Neuronal stem cell (in vitro differentiated cells): ENCODE results near the gene CST6.
A peak's percentile ranks its signal among the peaks of the same experiment; 100 is the strongest.

Experiments used
- DNase-seq: peaks from one replicate; pipeline ENCODE4 v3.0.0-alpha.2; 2013; ENCODE audit warnings: low spot score
- H2AFZ ChIP-seq: one replicate; pipeline ENCODE4 v1.6.1; 2013; ENCODE audit warnings: mild to moderate bottlenecking, low read length, inconsistent platforms
- H2AK5ac ChIP-seq: 2 replicates; pipeline ENCODE4 v1.6.1; 2013; ENCODE audit warnings: low read depth, mild to moderate bottlenecking, inconsistent platforms, low read length, moderate library complexity, mixed read lengths
- H2BK120ac ChIP-seq: 2 replicates; pipeline ENCODE4 v1.6.1; 2013; ENCODE audit warnings: low read depth, mild to moderate bottlenecking, inconsistent platforms, low read length, moderate library complexity, mixed read lengths
- H2BK12ac ChIP-seq: one replicate; pipeline ENCODE4 v1.6.1; 2013; ENCODE audit warnings: low read length, inconsistent platforms
- H2BK15ac ChIP-seq: 2 replicates; pipeline ENCODE4 v1.6.1; 2013; ENCODE audit warnings: mild to moderate bottlenecking, low read length, inconsistent platforms, mixed read lengths
- H2BK5ac ChIP-seq: one replicate; pipeline ENCODE4 v1.6.1; 2013; ENCODE audit warnings: inconsistent platforms, mild to moderate bottlenecking, low read length, moderate library complexity
- H3K14ac ChIP-seq: one replicate; pipeline ENCODE4 v1.6.1; 2013; ENCODE audit warnings: low read length, inconsistent platforms
- H3K18ac ChIP-seq: 2 replicates; pipeline ENCODE4 v1.6.1; 2013; ENCODE audit warnings: low read length, inconsistent platforms
- H3K23ac ChIP-seq: 2 replicates; pipeline ENCODE4 v1.6.1; 2013; ENCODE audit warnings: low read depth, mild to moderate bottlenecking, mixed read lengths, low read length, inconsistent platforms; ENCODE audit not compliant: poor library complexity
- H3K27ac ChIP-seq: replicated peaks from 3 replicates; pipeline ENCODE4 v1.5.1; 2013; ENCODE audit warnings: low read length, inconsistent platforms
- H3K27me3 ChIP-seq, 3 experiments: 2 replicates each; pipeline ENCODE4 v1.6.1; 2013; ENCODE audit warnings: low read length in 3 of 3, mild to moderate bottlenecking in 2 of 3, inconsistent platforms in 1 of 3, low read depth in 1 of 3, mixed read lengths in 1 of 3, moderate library complexity in 1 of 3; ENCODE audit not compliant: control insufficient read depth in 3 of 3, insufficient read depth in 3 of 3
- H3K36me3 ChIP-seq, 2 donors: replicated peaks in 1 of 2; 2 replicates each; pipeline ENCODE4 v1.6.1; 2013; ENCODE audit warnings: low read length in 2 of 2; ENCODE audit not compliant: control insufficient read depth in 2 of 2, insufficient read depth in 2 of 2
- H3K4ac ChIP-seq: 2 replicates; pipeline ENCODE4 v1.6.1; 2013; ENCODE audit warnings: inconsistent platforms, mild to moderate bottlenecking, low read length, moderate library complexity
- H3K4me1 ChIP-seq, 2 donors: 1 replicate in 1 of 2; 2 replicates in 1 of 2; pipeline ENCODE4 v1.6.1; 2013; ENCODE audit warnings: low read length in 2 of 2, low read depth in 1 of 2; ENCODE audit not compliant: control insufficient read depth in 2 of 2, insufficient read depth in 1 of 2
- H3K4me2 ChIP-seq: one replicate; pipeline ENCODE4 v1.6.1; 2013; ENCODE audit warnings: mild to moderate bottlenecking, low read length, inconsistent platforms; ENCODE audit not compliant: insufficient read depth, poor library complexity, severe bottlenecking
- H3K4me3 ChIP-seq, 2 donors: 2 replicates each; pipeline ENCODE4 v1.5.1; 2013; ENCODE audit warnings: low read length in 2 of 2, mild to moderate bottlenecking in 2 of 2, inconsistent platforms in 1 of 2, moderate library complexity in 1 of 2
- H3K79me1 ChIP-seq: one replicate; pipeline ENCODE4 v1.6.1; 2013; ENCODE audit warnings: low read depth, mild to moderate bottlenecking, inconsistent platforms, low read length, moderate library complexity
- H3K9ac ChIP-seq: one replicate; pipeline ENCODE4 v1.6.1; 2013; ENCODE audit warnings: mild to moderate bottlenecking, low read depth, low read length, inconsistent platforms; ENCODE audit not compliant: poor library complexity
- H3K9me3 ChIP-seq, 2 donors: replicated peaks in 1 of 2; 2 replicates each; pipeline versions ENCODE3 to v1.6.1; 2013; ENCODE audit warnings: low read length in 2 of 2, mild to moderate bottlenecking in 2 of 2, inconsistent platforms in 1 of 2, low read depth in 1 of 2, mixed read lengths in 1 of 2, moderate library complexity in 1 of 2; ENCODE audit not compliant: control insufficient read depth in 2 of 2, insufficient read depth in 1 of 2
- H4K8ac ChIP-seq: one replicate; pipeline ENCODE4 v1.6.1; 2013; ENCODE audit warnings: low read depth, mild to moderate bottlenecking, inconsistent platforms, low read length, moderate library complexity
- H4K91ac ChIP-seq: one replicate; pipeline ENCODE4 v1.6.1; 2013; ENCODE audit warnings: low read length, low read depth, mild to moderate bottlenecking, inconsistent platforms; ENCODE audit not compliant: poor library complexity
- WGBS, 2 donors: extraction: QIAGEN DNeasy Blood & Tissue Kit; methylation state at CpG; one replicate each; pipeline ENCODE4 v1.1.7; 2013; ENCODE audit warnings: missing lambda C conversion rate in 2 of 2, mixed read lengths in 1 of 2; ENCODE audit not compliant: insufficient read length in 2 of 2, insufficient replicate concordance in 1 of 2; ENCODE audit errors: extremely low coverage in 2 of 2; 5-methylcytosine and 5-hydroxymethylcytosine counted together

CST6 gene

DNA sequence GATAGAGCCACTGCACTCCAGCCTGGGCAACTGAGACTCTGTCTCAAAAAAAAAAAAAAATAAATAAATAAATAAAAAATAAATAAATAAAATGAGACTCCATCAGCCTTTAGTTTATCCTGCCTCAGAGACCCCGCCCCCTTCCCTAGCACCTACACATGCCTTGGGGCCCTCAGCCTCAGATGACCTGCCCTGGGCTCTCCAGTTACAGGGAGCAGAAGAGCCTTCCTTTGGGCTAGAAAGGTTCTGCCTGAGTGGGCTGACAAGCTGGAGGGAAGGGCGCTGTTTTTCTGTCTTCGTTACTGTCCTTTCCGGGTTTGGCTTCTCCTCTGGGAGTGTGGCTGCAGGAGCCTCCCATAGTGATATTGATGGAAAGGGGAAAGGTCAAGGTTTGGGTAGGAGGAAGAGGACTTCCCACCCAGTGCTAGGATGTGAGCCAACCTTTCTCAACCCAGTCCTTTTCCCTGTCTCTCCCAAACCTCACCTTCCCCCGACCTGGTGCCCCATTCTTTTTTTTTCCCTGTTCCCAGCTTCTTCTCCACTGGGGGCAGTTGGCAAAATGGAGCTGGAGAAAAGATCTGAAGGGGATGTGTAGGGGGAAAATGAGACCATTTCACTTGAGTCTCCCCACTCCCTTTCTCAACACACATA is 38.9 kb downstream of the CST6 start:
- Histone ChIP-seq H2BK15ac (peak overlapping the region; percentile 68), H3K18ac (peak overlapping the region; percentile 79), H2BK120ac (peak overlapping the region; percentile 14), H3K14ac (no peak overlapping the region), H3K4ac (peak overlapping the region; percentile 44), H3K79me1 (peaks cover 15% of the 10 kb centered on the region), H4K8ac (no peak overlapping the region), H3K9ac (no peak overlapping the region), H3K4me3 (peak overlapping the region in 1 of 2 donors; percentile 96), H3K23ac (no peak overlapping the region), H3K36me3 (peaks cover 10 to 26% of the 10 kb centered on the region in 2 donors), H2AFZ (peak overlapping the region; percentile 95), H3K4me1 (peaks cover 19 to 23% of the 10 kb centered on the region in 2 donors), H3K27ac (peak overlapping the region; percentile 95), H2BK5ac (peak overlapping the region; percentile 72), H2AK5ac (peak overlapping the region; percentile 38), H3K27me3 (no peaks in the 10 kb centered on the region), H3K9me3 (no peaks in the 10 kb centered on the region), H4K91ac (peak overlapping the region; percentile 56), H2BK12ac (peak overlapping the region; percentile 14), H3K4me2 (peak overlapping the region; percentile 59)
- DNase-seq = no peak
- WGBS, 2 donors = no CpG with 5 or more reads among the region's 5 CpGs

DNA sequence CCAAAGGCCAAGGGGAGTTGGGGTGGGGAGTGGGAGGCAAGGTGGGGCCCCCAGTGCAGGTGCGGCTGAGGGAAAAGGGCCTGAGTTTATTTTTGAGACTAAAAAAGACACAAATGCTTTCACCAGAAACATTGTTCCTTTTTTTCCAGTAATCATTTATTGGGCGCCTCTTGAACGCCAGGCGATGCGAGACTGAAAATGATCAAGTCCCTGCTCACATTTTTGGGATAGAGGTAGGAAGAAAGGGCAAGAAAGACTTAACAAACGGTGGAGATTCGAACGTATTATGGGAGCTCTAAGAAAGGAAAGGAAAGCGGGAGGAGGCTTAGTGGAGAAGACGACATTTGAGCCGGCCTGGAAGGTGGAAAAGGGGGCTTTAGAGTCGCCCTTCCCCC is 39.6 kb downstream of the CST6 start:
- Histone ChIP-seq H3K4me3 (peak overlapping the region; percentile 74 to 96), H2BK120ac (peak overlapping the region; percentile 14)

DNA sequence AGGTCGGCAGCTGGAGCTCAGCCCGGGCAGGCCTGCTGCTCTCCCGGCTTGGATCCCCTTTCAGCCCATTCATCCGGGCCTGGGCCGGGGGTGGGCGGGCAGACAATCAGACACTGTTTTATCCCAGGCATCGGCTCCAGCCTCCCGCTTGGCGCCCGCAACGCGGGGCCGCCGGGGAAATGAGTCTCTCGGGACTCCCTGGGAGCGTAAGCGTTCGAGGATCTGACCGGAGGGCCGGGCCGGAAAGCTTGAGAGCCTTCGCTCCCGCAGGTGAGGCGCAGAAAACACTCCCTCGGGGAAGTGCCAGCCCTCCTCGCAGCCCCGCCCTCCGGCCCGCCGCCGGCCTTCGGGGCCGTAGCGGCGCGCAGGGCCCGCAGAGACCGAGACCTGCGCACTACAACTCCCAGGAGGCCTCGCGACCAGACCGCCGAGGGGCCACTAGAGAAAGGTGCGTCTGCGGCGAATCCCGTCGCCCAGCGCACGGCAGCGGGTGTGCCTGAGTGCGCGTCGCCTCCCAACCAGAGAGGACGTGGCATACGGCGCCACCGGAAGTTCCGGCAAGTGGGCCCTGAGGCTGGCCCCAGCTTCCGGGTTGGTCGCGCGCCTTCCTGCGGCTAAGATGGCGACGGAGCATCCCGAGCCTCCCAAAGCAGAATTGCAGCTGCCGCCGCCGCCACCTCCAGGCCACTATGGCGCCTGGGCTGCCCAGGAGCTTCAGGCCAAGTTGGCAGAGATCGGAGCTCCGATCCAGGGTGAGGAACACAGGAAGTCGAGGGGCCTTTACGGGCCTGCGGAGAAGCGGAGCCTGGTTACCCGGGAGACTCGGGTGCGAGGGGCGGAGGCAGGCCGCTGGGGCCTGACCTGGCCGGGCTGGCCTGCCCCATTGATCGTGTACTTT is 40.2 kb downstream of the CST6 start, which contains the start of gene SF3B2:
SF3B2 (plus strand) TSS at position 599 of the 898 bp plus-strand sequence; CDS start at position 620, 21 bp downstream.
- no CpG with 5 or more reads among the region's 84 CpGs for WGBS, 2 donors
- peak within 1 kb of the TSS; percentile 68 for H2BK15ac ChIP-seq
- H2BK12ac ChIP-seq = peak within 1 kb of the TSS; percentile 14
- peak within 1 kb of the TSS; percentile 91 for H3K4me2 ChIP-seq
- H2AFZ ChIP-seq = peak within 1 kb of the TSS; percentile 95
- H2BK5ac ChIP-seq = peak within 1 kb of the TSS; percentile 77
- peak within 1 kb of the TSS; percentile 87 for H3K14ac ChIP-seq
- peak within 1 kb of the TSS; percentile 93 to 96 for H3K4me3 ChIP-seq
- DNase-seq = peak; percentile 97
- H4K8ac ChIP-seq = no peak within 1 kb of the TSS
- peaks cover 19 to 23% of the 10 kb centered on the region in 2 donors for H3K4me1 ChIP-seq
- peaks cover 17 to 39% of the 10 kb centered on the region in 2 donors for H3K36me3 ChIP-seq
- peak within 1 kb of the TSS; percentile 95 for H3K27ac ChIP-seq
- peak within 1 kb of the TSS; percentile 99 for H3K9ac ChIP-seq
- peaks cover 10% of the 10 kb centered on the region for H3K79me1 ChIP-seq
- H2AK5ac ChIP-seq = peak within 1 kb of the TSS; percentile 95
- H4K91ac ChIP-seq = no peak within 1 kb of the TSS
- peak within 1 kb of the TSS; percentile 97 for H3K18ac ChIP-seq
- H3K23ac ChIP-seq = peak within 1 kb of the TSS; percentile 77
- peak within 1 kb of the TSS; percentile 44 for H3K4ac ChIP-seq
- peak within 1 kb of the TSS; percentile 42 for H2BK120ac ChIP-seq
- no peaks in the 10 kb centered on the region for H3K9me3 ChIP-seq
- H3K27me3 ChIP-seq = no peaks in the 10 kb centered on the region

More for the DNA sequence above, 39.6 kb downstream of the CST6 start:
- Histone ChIP-seq H3K36me3 (peaks cover 11 to 32% of the 10 kb centered on the region in 2 donors), H3K18ac (peak overlapping the region; percentile 91), H3K9ac (peak overlapping the region; percentile 77), H3K4me1 (peaks cover 19 to 23% of the 10 kb centered on the region in 2 donors), H2BK12ac (peak overlapping the region; percentile 14), H3K14ac (no peak overlapping the region), H3K23ac (no peak overlapping the region), H4K91ac (no peak overlapping the region), H2BK15ac (peak overlapping the region; percentile 68), H2AK5ac (peak overlapping the region; percentile 38), H3K27me3 (no peaks in the 10 kb centered on the region), H3K4ac (peak overlapping the region; percentile 44), H4K8ac (no peak overlapping the region), H2AFZ (peak overlapping the region; percentile 95), H3K79me1 (peaks cover 11% of the 10 kb centered on the region), H3K27ac (peak overlapping the region; percentile 95), H3K9me3 (no peaks in the 10 kb centered on the region), H2BK5ac (peak overlapping the region; percentile 72), H3K4me2 (peak overlapping the region; percentile 59)
- no CpG with 5 or more reads among the region's 12 CpGs for WGBS, 2 donors
- no peak for DNase-seq

DNA sequence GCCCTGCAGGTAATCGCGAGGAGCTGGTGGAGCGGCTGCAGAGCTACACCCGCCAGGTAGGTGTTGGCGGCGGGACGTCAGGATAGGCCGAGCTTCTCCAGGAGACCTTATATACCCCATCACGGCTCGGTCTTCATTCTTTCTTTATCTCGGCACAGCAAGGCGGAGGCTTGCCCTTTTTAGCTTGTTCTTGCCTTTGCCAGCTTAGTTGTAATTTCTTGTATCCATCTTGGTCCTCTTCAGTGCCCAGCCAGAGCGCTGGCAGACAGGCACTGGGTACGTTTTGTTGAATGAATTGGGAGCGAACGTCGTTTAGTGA is 40.8 kb downstream of the CST6 start:
- Histone ChIP-seq H3K79me1 (peaks cover 6% of the 10 kb centered on the region), H3K23ac (peak overlapping the region; percentile 77), H2BK15ac (no peak overlapping the region), H4K8ac (no peak overlapping the region), H3K14ac (peak overlapping the region; percentile 87), H3K18ac (peak overlapping the region; percentile 97), H3K9ac (peak overlapping the region; percentile 99), H3K4me3 (peak overlapping the region; percentile 93 to 96), H2AK5ac (peak overlapping the region; percentile 95), H3K27ac (no peak overlapping the region), H4K91ac (no peak overlapping the region), H3K4me2 (peak overlapping the region; percentile 91), H3K36me3 (peaks cover 22 to 44% of the 10 kb centered on the region in 2 donors), H3K4ac (peak overlapping the region; percentile 10), H2BK5ac (peak overlapping the region; percentile 77), H3K9me3 (no peaks in the 10 kb centered on the region), H3K27me3 (no peaks in the 10 kb centered on the region), H3K4me1 (peaks cover 19 to 23% of the 10 kb centered on the region in 2 donors), H2BK120ac (peak overlapping the region; percentile 42), H2AFZ (peak overlapping the region; percentile 90), H2BK12ac (no peak overlapping the region)
- DNase-seq = no peak
- no CpG with 5 or more reads among the region's 17 CpGs for WGBS, 2 donors
